Breast epithelium (tissue), 3 donors: ENCODE results near the gene MRPL27.

Source experiments
- POLR2A ChIP-seq: fragments of 450-650 bp; IDR thresholded peaks from one replicate; pipeline ENCODE4 v1.6.1; 2016; ENCODE audit warnings: antibody characterized with exemption, mild to moderate bottlenecking, moderate library complexity
- POLR2AphosphoS5 ChIP-seq, 3 donors: sonication (generic); formaldehyde crosslinking; IDR thresholded peaks; one replicate each; pipeline ENCODE4 v1.6.1; 2017; ENCODE audit warnings: antibody characterized with exemption in 3 of 3
- TF ChIP-seq, protein P1 (sequence below), 3 donors: fragments of 450-650 bp; IDR thresholded peaks; one replicate each; pipeline ENCODE4 v1.5.1; 2016 to 2017; ENCODE audit warnings: antibody characterized with exemption in 3 of 3, mild to moderate bottlenecking in 3 of 3, moderate library complexity in 3 of 3

DNA sequence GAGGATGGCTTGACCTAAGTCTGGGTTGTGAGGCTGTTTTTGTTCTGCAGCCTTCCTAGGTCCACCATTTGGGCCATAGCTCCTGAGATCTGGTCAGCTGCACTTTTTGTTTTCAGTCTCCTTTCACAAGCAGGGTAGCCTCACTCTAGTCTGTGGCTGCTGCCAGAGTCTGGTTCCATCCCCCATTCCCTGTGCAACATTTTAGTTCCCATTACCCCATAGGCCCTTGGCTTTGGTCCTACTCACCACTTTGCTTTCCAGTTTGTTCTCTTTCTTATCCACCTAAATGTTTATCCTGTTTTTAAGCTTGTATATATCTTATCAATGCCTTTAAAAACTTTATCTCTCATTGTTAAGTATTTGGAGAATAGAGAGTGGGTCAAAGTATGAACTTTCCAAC lies 33.6 kb downstream of the MRPL27 start:
- no peak for TF ChIP-seq POLR2AphosphoS5 (IDR thresholded peaks at IDR 0.05)
- TF ChIP-seq, protein P1, sequence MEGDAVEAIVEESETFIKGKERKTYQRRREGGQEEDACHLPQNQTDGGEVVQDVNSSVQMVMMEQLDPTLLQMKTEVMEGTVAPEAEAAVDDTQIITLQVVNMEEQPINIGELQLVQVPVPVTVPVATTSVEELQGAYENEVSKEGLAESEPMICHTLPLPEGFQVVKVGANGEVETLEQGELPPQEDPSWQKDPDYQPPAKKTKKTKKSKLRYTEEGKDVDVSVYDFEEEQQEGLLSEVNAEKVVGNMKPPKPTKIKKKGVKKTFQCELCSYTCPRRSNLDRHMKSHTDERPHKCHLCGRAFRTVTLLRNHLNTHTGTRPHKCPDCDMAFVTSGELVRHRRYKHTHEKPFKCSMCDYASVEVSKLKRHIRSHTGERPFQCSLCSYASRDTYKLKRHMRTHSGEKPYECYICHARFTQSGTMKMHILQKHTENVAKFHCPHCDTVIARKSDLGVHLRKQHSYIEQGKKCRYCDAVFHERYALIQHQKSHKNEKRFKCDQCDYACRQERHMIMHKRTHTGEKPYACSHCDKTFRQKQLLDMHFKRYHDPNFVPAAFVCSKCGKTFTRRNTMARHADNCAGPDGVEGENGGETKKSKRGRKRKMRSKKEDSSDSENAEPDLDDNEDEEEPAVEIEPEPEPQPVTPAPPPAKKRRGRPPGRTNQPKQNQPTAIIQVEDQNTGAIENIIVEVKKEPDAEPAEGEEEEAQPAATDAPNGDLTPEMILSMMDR (IDR thresholded peaks at IDR 0.05), result no peak
- no peak for TF ChIP-seq POLR2A
